ENCODE measurements around the gene EYS. TPM values are rescaled to one million over a fixed set of nuclear protein-coding genes. Genes with fewer than 3 reads are reported as not detected.
A peak's percentile ranks its signal among the peaks of the same experiment; 100 is the strongest.

Gene EYS
- total and polyA plus RNA-seq, 2 of the 13 experiments (the other 11 are each of a cell fraction or from before 2014, with no cell fraction given), result 0.04 to 0.07 TPM

DNA sequence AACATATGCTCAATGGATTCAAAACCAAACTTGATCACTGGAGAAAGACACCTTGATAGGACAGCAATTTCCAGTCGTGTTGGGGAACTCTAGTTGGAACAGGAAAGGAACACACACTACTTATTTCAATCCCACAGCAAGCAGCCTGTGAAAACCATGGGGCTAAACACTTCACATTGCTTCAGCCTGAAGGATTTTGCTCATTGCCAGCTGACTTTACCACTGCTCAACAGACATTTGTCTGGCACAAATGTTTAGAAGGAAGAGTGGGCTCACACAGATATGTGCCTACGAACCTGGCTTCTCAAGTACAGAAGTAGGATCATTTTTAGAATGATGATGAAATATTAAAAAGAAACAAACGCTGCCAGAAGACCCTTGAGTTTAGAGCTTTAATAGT is 1473.3 kb downstream of the EYS start:
- H3K27me3 ChIP-seq (ENCODE audit: control insufficient read depth in 1 of 2, insufficient read depth in 2 of 2, low read length in 2 of 2), result no peaks in the 10 kb centered on the region; a peak in 1 of 5 replicates
- no peak overlapping the region for H3K4me3 ChIP-seq (replicated peaks in 1 of 3; ENCODE audit: insufficient read depth in 1 of 3, low read depth in 2 of 3, low read length in 3 of 3)
- H3K9ac ChIP-seq (ENCODE audit: insufficient read depth, low read depth, low read length), result no peak overlapping the region
- H2AFZ ChIP-seq (ENCODE audit: low read length), result no peak overlapping the region
- ATAC-seq (no peak), DNase-seq (ENCODE audit: low spot score) (no peak), FAIRE-seq (peak; percentile 36)
- CTCF ChIA-PET (ENCODE audit: low intra/inter-chr PET ratio, low total read pairs), result no interaction called here
- H3K4me1 ChIP-seq (ENCODE audit: insufficient read depth, low read length), result no peaks in the 10 kb centered on the region
- H4K20me1 ChIP-seq (ENCODE audit: insufficient read depth, low read length), result no peaks in the 10 kb centered on the region
- H3K79me2 ChIP-seq (ENCODE audit: insufficient read depth, low read length), result no peaks in the 10 kb centered on the region
- TF ChIP-seq ZFY (CRISPR knock-in tag; IDR thresholded peaks at IDR 0.05) (no peak), SP4 (CRISPR knock-in tag; IDR thresholded peaks at IDR 0.05) (no peak), ATF7 (IDR thresholded peaks at IDR 0.05) (0 out of 2 replicates have a peak, but pooled peaks have one; percentile 17), ATF7 (CRISPR knock-in tag; IDR thresholded peaks at IDR 0.05) (no peak), ZNF329 (CRISPR knock-in tag; IDR thresholded peaks at IDR 0.05; ENCODE audit: low read depth) (no peak), SMYD3 (CRISPR knock-in tag; IDR thresholded peaks at IDR 0.05) (no peak), MAFK (conservative IDR thresholded peaks at IDR 0.05 in 1 of 2, IDR thresholded peaks at IDR 0.05 in 1 of 2; ENCODE audit: low read length in 2 of 2) (no peak)
- POLR2A ChIA-PET, result no interaction called here
- H3K9me3 ChIP-seq (ENCODE audit: low read length), result no peaks in the 10 kb centered on the region
- H3K27ac ChIP-seq (ENCODE audit: extremely low read length, insufficient read depth, low read length), result no peak overlapping the region
- H3K4me2 ChIP-seq (ENCODE audit: low read depth, low read length), result no peak overlapping the region
- in situ Hi-C loops (cut with HindIII; ENCODE audit: extremely low pct_ligation_motif_present, low pct_unique_long_range_greater_than_20kb), result no loop called here
- intact Hi-C loops (cut with micrococcal nuclease; ENCODE audit: unreplicated experiment), result no loop called here
- no TSS peak for BruUV-seq (replicated peaks)
- no peaks in the 10 kb centered on the region for H3K36me3 ChIP-seq (replicated peaks in 1 of 2; ENCODE audit: control insufficient read depth in 1 of 2, insufficient read depth in 2 of 2, low read length in 2 of 2)
- WGBS (ENCODE audit: low lambda C conversion rate), result 16% methylated on average over 3 of the region's 3 CpGs

- TF ChIP-seq KMT2B (CRISPR knock-in tag; IDR thresholded peaks at IDR 0.05), result no peak
- no peak for TF ChIP-seq ATM (IDR thresholded peaks at IDR 0.05; ENCODE audit: borderline replicate concordance)
- no peak for TF ChIP-seq ZSCAN20 (CRISPR knock-in tag; IDR thresholded peaks at IDR 0.05; ENCODE audit: borderline replicate concordance)
- TF ChIP-seq ARID2 (CRISPR knock-in tag; IDR thresholded peaks at IDR 0.05; ENCODE audit: borderline replicate concordance), result no peak
- TF ChIP-seq, protein P1, sequence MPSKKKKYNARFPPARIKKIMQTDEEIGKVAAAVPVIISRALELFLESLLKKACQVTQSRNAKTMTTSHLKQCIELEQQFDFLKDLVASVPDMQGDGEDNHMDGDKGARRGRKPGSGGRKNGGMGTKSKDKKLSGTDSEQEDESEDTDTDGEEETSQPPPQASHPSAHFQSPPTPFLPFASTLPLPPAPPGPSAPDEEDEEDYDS (CRISPR knock-in tag; IDR thresholded peaks at IDR 0.05), result no peak
- no peak for TF ChIP-seq JDP2 (CRISPR knock-in tag; IDR thresholded peaks at IDR 0.05; ENCODE audit: borderline replicate concordance)
- no peak for TF ChIP-seq EEA1 (CRISPR knock-in tag; IDR thresholded peaks at IDR 0.05; ENCODE audit: borderline replicate concordance)
- DNase-seq (ENCODE audit: low spot score) (no peak), ATAC-seq (no peak), FAIRE-seq (no peak)
- WGBS (ENCODE audit: low lambda C conversion rate), result 16% methylated on average over 4 of the region's 4 CpGs
- Histone ChIP-seq H3K79me2 (ENCODE audit: insufficient read depth, low read length) (no peaks in the 10 kb centered on the region), H3K4me1 (ENCODE audit: insufficient read depth, low read length) (no peaks in the 10 kb centered on the region), H2AFZ (ENCODE audit: low read length) (no peak overlapping the region), H3K9me3 (ENCODE audit: low read length) (no peaks in the 10 kb centered on the region), H3K27ac (ENCODE audit: extremely low read length, insufficient read depth, low read length) (no peak overlapping the region), H4K20me1 (ENCODE audit: insufficient read depth, low read length) (no peaks in the 10 kb centered on the region), H3K4me3 (replicated peaks in 1 of 3; ENCODE audit: insufficient read depth in 1 of 3, low read depth in 2 of 3, low read length in 3 of 3) (no peak overlapping the region), H3K27me3 (ENCODE audit: control insufficient read depth in 1 of 2, insufficient read depth in 2 of 2, low read length in 2 of 2) (no peaks in the 10 kb centered on the region; a peak in 1 of 5 replicates), H3K36me3 (replicated peaks in 1 of 2; ENCODE audit: control insufficient read depth in 1 of 2, insufficient read depth in 2 of 2, low read length in 2 of 2) (no peaks in the 10 kb centered on the region), H3K9ac (ENCODE audit: insufficient read depth, low read depth, low read length) (no peak overlapping the region), H3K4me2 (ENCODE audit: low read depth, low read length) (no peak overlapping the region)
- in situ Hi-C loops (cut with HindIII; ENCODE audit: extremely low pct_ligation_motif_present, low pct_unique_long_range_greater_than_20kb), result no loop called here
- ChIA-PET POLR2A (no interaction called here), CTCF (ENCODE audit: low intra/inter-chr PET ratio, low total read pairs) (no interaction called here)
- BruUV-seq (replicated peaks), result no TSS peak
- intact Hi-C loops (cut with micrococcal nuclease; ENCODE audit: unreplicated experiment), result no loop called here
Observed at GRCh38 chr6:64231928-64232327, 1475.1 kb downstream of the EYS start.

Data from HepG2 (cell line).